ENCODE data around the gene GRWD1.

The GRWD1 gene

DNA sequence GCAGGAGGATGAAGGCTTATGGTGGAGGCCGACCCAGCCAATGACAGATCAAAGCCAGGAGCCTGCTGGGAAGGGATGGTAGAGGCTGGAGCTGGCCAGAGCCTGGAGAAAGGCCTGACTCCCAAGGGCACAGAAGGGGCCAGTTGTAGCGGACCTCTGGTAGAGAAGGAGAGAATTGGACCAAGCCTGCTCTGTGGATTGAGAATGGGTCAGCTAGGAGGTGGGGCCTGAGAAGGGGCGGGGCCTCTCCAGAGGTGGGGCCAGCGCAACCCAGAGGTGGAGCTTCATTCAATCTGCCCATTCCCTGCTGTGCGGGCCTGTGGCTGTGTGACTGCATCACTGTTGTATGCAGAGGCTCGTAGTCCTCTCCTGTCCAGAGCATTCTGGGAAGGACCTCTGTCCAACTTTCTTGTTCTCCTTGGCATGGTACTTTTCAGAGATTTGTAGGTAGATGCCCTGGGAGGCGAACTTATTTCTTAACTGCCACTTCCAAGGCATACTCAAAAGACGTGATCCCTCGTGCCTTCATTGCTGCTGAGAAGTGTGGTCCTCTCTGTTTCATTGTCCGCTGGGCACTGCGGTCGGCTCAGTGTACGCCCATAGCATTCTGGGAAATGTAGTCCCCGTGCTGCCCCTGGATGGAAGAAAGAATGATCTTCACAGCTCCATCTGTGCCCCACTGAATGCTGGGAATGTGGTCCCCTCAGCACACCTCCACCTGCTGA lies 45.6 kb upstream of the GRWD1 start:
- peak overlapping the region; percentile 5 to 31 for H3K4me3 ChIP-seq (replicated peaks in 1 of 2; ENCODE audit: low read depth in 2 of 2, low read length in 2 of 2)
- TF ChIP-seq CTCF (IDR thresholded peaks at IDR 0.05; ENCODE audit: low read depth, low read length), result no peak
- peak; percentile 70 to 91 for DNase-seq (ENCODE audit: low read depth in 2 of 2)

GRCh38 chr19:48401287-48401686 lies 44.5 kb upstream of the GRWD1 start:
- TF ChIP-seq CTCF (IDR thresholded peaks at IDR 0.05; ENCODE audit: low read depth, low read length), result no peak
- no peak overlapping the region for H3K4me3 ChIP-seq (replicated peaks in 1 of 2; ENCODE audit: low read depth in 2 of 2, low read length in 2 of 2)
- no peak for DNase-seq (ENCODE audit: low read depth in 2 of 2)

DNA sequence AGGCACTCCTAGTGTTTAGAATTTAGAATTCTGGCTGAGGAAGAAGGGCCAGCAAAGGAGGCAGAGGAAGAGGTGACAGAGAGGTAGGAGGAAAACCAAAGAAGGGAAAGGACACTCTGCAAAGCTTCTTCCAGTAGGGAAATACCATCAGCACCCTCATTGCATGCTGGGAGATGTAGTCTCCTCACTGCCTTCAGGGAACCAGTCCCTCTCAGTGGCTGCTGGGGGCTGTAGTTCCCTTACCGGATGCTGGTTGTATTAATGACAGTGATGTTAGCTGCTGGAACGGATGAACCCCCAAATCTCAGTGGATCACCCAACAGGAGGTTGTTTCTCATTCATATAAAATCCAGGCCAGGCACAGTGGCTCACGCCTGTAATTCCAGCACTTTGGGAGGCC lies 42.2 kb upstream of the GRWD1 start:
- DNase-seq (ENCODE audit: low read depth in 2 of 2), result peak; percentile 65 to 75
- TF ChIP-seq CTCF (IDR thresholded peaks at IDR 0.05; ENCODE audit: low read depth, low read length), result no peak
- H3K4me3 ChIP-seq (replicated peaks in 1 of 2; ENCODE audit: low read depth in 2 of 2, low read length in 2 of 2), result no peak overlapping the region

GRCh38 chr19:48405010-48405659 lies 40.6 kb upstream of the GRWD1 start:
- no peak for TF ChIP-seq CTCF (IDR thresholded peaks at IDR 0.05; ENCODE audit: low read depth, low read length)
- DNase-seq (ENCODE audit: low read depth in 2 of 2), result no peak
- H3K4me3 ChIP-seq (replicated peaks in 1 of 2; ENCODE audit: low read depth in 2 of 2, low read length in 2 of 2), result no peak overlapping the region

GRCh38 chr19:48405850-48406249 lies 39.9 kb upstream of the GRWD1 start:
- no peak for TF ChIP-seq CTCF (IDR thresholded peaks at IDR 0.05; ENCODE audit: low read depth, low read length)
- no peak overlapping the region for H3K4me3 ChIP-seq (replicated peaks in 1 of 2; ENCODE audit: low read depth in 2 of 2, low read length in 2 of 2)

GRCh38 chr19:48413879-48414587 lies 31.8 kb upstream of the GRWD1 start:
- no peak overlapping the region for H3K4me3 ChIP-seq (replicated peaks in 1 of 2; ENCODE audit: low read depth in 2 of 2, low read length in 2 of 2)
- TF ChIP-seq CTCF (IDR thresholded peaks at IDR 0.05; ENCODE audit: low read depth, low read length), result no peak

More at GRCh38 chr19:48405850-48406249, 39.9 kb upstream of the GRWD1 start:
- DNase-seq (ENCODE audit: low read depth in 2 of 2), result no peak

More at GRCh38 chr19:48413879-48414587, 31.8 kb upstream of the GRWD1 start:
- DNase-seq (ENCODE audit: low read depth in 2 of 2), result no peak

Measured in cardiac fibroblast (primary cell).